ENCODE results near the gene WBP2NL. TPM values are rescaled to one million over a fixed set of nuclear protein-coding genes. Genes with fewer than 3 reads are reported as not detected.

The WBP2NL gene
- total and polyA plus RNA-seq, 8 donors, result 1.6 to 5.2 (median 3.0) TPM

DNA sequence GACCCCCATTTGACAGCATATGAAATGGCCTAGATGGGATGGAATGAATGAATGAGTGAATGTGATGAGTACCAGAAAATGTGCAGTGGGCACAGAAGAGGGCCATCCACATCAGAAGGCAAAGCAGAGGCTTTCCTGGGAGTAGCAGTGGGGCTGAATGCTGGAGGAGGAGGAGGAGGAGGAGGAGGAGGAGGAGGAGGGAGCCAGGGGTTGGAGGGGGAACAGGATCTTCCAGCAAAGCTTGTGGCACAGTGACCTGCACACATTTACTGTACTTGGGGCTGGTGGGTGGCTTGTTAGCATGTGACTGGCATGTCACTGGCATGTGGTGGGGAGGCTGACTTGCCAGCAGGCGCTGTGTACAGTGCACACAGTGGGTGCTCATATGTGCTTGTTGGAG is 19.9 kb upstream of the WBP2NL start:
- DNase-seq (no peak), ATAC-seq (no peak)
- intact Hi-C loops (cut with DNase I), result no loop called here
- Histone ChIP-seq H3K27ac (no peak overlapping the region), H3K4me1 (peaks cover 4 to 10% of the 10 kb centered on the region in 2 donors), H3K4me3 (no peak overlapping the region), H3K36me3 (no peaks in the 10 kb centered on the region), H3K27me3 (peaks cover 8 to 47% of the 10 kb centered on the region in 2 donors), H3K9me3 (no peaks in the 10 kb centered on the region)
- TF ChIP-seq, protein P1, sequence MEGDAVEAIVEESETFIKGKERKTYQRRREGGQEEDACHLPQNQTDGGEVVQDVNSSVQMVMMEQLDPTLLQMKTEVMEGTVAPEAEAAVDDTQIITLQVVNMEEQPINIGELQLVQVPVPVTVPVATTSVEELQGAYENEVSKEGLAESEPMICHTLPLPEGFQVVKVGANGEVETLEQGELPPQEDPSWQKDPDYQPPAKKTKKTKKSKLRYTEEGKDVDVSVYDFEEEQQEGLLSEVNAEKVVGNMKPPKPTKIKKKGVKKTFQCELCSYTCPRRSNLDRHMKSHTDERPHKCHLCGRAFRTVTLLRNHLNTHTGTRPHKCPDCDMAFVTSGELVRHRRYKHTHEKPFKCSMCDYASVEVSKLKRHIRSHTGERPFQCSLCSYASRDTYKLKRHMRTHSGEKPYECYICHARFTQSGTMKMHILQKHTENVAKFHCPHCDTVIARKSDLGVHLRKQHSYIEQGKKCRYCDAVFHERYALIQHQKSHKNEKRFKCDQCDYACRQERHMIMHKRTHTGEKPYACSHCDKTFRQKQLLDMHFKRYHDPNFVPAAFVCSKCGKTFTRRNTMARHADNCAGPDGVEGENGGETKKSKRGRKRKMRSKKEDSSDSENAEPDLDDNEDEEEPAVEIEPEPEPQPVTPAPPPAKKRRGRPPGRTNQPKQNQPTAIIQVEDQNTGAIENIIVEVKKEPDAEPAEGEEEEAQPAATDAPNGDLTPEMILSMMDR (IDR thresholded peaks at IDR 0.05), result no peak

DNA sequence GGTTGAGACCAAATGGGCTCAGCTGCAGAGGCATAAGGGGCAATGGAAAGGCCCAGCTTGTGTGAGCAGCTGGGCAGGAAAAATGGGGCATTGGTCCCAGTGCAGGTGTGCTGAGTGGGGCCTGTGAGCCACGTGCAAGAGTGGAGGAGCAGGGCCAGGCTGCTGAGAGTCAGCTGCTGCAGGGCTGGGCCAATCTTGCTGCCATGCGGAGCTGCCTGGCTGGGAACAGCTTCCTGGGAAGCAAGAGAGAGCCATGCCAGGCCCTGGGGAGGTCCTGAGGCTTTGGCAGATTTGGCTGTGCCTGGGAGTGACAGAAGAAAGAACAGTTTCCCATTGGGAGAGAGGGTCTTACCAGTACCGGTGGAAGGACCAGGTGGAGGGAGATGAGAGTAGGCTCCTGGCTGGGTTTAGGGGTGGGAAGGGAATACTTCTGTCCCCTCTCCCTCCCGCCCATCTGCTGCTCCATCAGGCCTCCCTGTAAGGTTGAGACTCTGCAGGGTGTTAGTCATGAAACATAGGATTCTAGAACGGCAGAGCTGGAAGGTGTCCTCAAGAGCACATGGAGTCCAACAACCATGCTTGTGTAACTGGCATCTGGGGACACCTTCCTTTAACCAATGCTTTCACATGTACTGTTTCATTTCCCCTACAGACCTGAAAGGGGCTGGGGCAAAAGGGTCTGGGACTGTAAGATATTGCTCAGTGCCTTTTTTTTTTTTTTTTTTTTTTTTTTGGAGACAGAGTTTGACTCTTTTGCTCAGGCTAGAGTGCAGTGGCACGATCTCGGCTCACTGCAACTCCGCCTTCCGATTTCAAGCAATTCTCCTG is 19.0 kb upstream of the WBP2NL start:
- TF ChIP-seq, protein P1 (IDR thresholded peaks at IDR 0.05), result no peak
- Histone ChIP-seq H3K9me3 (no peaks in the 10 kb centered on the region), H3K4me3 (no peak overlapping the region), H3K27ac (no peak overlapping the region), H3K27me3 (peaks cover 8 to 38% of the 10 kb centered on the region in 2 donors), H3K4me1 (peaks cover 4 to 10% of the 10 kb centered on the region in 2 donors), H3K36me3 (no peaks in the 10 kb centered on the region)
- no peak for ATAC-seq
- intact Hi-C loops (cut with DNase I), result no loop called here
- no peak for DNase-seq

DNA sequence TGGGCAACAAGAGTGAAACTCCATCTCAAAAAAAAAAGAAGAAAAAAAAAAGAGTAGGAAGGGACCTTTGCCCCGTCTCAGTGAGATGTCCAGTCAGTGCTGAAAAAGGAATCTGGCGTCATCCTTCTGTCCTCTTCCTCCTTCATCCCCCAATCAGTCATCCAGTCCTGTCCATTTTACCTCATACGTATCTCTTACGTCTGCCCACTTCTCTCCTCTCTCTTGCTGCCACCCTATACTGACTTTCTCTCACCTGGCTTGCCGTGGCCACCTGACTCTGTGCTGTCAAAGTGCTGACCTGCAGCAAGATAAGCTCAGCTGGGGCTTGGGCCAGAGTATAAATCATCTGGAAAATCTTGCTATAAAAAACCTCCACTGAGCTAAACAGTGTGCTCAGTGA is 15.7 kb upstream of the WBP2NL start:
- H3K4me1 ChIP-seq, result no peaks in the 10 kb centered on the region
- intact Hi-C loops (cut with DNase I), result no loop called here
- TF ChIP-seq, protein P1 (IDR thresholded peaks at IDR 0.05), result no peak
- H3K9me3 ChIP-seq, result no peaks in the 10 kb centered on the region
- H3K27ac ChIP-seq, result peak overlapping the region in 1 of 2 donors; percentile 3
- no peak overlapping the region for H3K4me3 ChIP-seq
- H3K27me3 ChIP-seq, result peaks cover 0 to 7% of the 10 kb centered on the region in 2 donors
- DNase-seq (no peak), ATAC-seq (peak; percentile 25)
- H3K36me3 ChIP-seq, result no peaks in the 10 kb centered on the region

DNA sequence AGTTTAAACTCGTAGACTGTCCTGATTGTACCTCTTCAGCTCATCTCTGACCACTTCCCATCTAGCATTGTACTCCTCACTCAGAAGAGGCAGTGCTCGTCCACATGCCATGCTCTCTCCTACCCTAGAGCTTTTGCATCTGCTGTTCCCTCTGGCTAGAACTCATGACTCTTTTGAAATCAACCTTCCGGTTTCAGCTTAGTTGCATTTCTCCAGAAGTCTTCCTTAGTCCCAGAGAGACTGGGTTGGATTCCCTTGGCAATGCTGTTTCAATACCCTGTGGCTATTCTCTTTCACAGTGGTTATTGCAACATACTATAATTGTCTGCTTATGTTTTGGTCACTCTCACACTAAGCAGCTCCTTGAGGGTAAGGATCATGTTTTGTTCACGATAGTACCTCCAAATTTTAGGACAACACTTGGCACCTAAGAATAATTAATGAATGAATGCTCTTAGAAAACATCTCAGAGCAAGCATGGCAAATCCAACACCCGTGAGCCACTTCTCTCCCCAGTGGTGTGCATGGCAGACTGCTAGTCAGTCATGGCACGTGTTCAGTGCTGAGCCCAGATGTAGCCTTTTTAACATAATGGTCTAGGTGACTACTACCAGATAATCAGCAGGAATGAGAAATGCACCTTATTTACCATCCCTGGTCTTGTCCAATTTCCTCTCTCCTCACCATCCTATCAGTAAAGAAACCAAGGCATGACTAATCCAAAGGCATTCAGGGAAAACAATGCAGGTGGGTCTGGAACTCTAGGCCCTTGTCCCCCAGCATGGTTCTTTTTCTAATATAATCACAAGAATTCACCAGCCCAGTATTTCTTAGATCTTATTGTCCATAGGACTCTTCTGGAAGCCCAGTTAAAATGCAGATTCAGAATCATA is 14.8 kb upstream of the WBP2NL start:
- Histone ChIP-seq H3K27me3 (no peaks in the 10 kb centered on the region), H3K27ac (peak overlapping the region in 1 of 2 donors; percentile 3), H3K4me3 (no peak overlapping the region), H3K36me3 (no peaks in the 10 kb centered on the region), H3K9me3 (no peaks in the 10 kb centered on the region), H3K4me1 (no peaks in the 10 kb centered on the region)
- intact Hi-C loops (cut with DNase I), result no loop called here
- DNase-seq, result no peak
- ATAC-seq, result peak; percentile 57
- TF ChIP-seq, protein P1 (IDR thresholded peaks at IDR 0.05), result no peak

DNA sequence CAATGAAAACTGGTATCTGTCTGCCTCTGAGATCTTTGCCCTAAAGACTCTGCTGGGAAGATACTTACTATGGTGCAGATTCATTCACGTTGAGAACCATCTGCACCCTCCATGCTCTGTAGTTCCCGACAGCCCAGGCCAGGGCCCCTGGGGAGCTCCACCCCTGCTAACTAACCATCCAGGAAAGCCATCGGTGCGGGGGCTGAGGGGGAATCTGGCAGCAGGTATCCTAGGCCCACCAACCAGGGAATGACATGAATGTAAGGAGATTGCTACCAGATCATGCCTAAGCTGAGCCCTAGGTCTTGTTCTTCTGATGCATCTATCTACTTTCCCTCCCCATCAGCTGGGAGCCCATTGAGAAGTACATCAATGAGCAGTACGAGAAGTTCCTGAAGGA is 11.3 kb upstream of the WBP2NL start:
- Histone ChIP-seq H3K36me3 (no peaks in the 10 kb centered on the region), H3K27ac (no peak overlapping the region), H3K9me3 (no peaks in the 10 kb centered on the region), H3K27me3 (no peaks in the 10 kb centered on the region), H3K4me3 (no peak overlapping the region), H3K4me1 (no peaks in the 10 kb centered on the region)
- DNase-seq (no peak), ATAC-seq (no peak)
- intact Hi-C loops (cut with DNase I), result no loop called here
- TF ChIP-seq, protein P1 (IDR thresholded peaks at IDR 0.05), result no peak

Data from left lung (tissue), 10 donors.